Endothelial cell of umbilical vein (primary cell): Measurements from ENCODE around the gene BNC2. TPM values are rescaled to one million over a fixed set of nuclear protein-coding genes. Genes with fewer than 3 reads are reported as not detected.

ENCODE experiments used
- BruUV-seq: library from RNA; stranded (reverse); fragments of 400-500 nt; replicated peaks from 2 replicates; lab custom pipeline; 2021; lab: Mats Ljungman, UMichigan
- CTCF ChIA-PET: fragments of 300-600, 350-600 bp; sonication (Branson Sonifier 250); formaldehyde crosslinking; loops from one replicate; lab custom pipeline; 2021; ENCODE audit warnings: antibody characterized with exemption, inconsistent platforms; lab: Charles Lee
- POLR2A ChIA-PET: fragments of 300-600, 350-600 bp; sonication (Branson Sonifier 250); formaldehyde crosslinking; loops from one replicate; lab custom pipeline; 2021; ENCODE audit warnings: antibody characterized with exemption, inconsistent platforms; lab: Charles Lee
- DNase-seq: peaks from one replicate; pipeline ENCODE4 v3.0.0-alpha.2; 2011; ENCODE audit warnings: low read depth, low spot score
- FAIRE-seq: peaks from 2 replicates; lab custom pipeline; 2011; peaks lifted over from hg19 to GRCh38; lab: Jason Lieb, UNC
- H2AFZ ChIP-seq: 2 replicates; pipeline ENCODE4 v1.6.0; 2012; ENCODE audit warnings: low read depth, low read length, control low read depth, inconsistent platforms
- H3K27ac ChIP-seq: 2 replicates; pipeline ENCODE4 v1.5.1; 2011; ENCODE audit warnings: low read depth, mild to moderate bottlenecking, control low read depth, low read length, moderate library complexity; ENCODE audit not compliant: insufficient read depth
- H3K27me3 ChIP-seq, 2 experiments: 2 replicates each; pipeline versions ENCODE4 v1.6.0 to v1.6.1; 2011; ENCODE audit warnings: low read length in 2 of 2, mixed read lengths in 1 of 2; ENCODE audit not compliant: control insufficient read depth in 2 of 2, insufficient read depth in 2 of 2
- H3K36me3 ChIP-seq, 2 experiments: 2 replicates in 1 of 2; 3 replicates in 1 of 2; pipeline ENCODE4 v1.5.1; 2011; ENCODE audit warnings: low read length in 2 of 2, mild to moderate bottlenecking in 1 of 2, moderate library complexity in 1 of 2; ENCODE audit not compliant: control insufficient read depth in 2 of 2, insufficient read depth in 2 of 2; ENCODE audit errors: extremely low read depth in 1 of 2
- H3K4me1 ChIP-seq: 3 replicates; pipeline ENCODE4 v1.5.1; 2011; ENCODE audit warnings: mild to moderate bottlenecking, low read length; ENCODE audit not compliant: control insufficient read depth, insufficient read depth; ENCODE audit errors: extremely low read depth
- H3K4me2 ChIP-seq: 2 replicates; pipeline ENCODE4 v1.6.1; 2011; ENCODE audit warnings: low read length, control low read depth, mixed read lengths; ENCODE audit not compliant: insufficient read depth
- H3K4me3 ChIP-seq, 3 experiments: fragments of 200-600 bp in 1 of 3; sonication (generic), shearing (Covaris generic) in 1 of 3; replicated peaks in 1 of 3; 2 replicates each; pipeline ENCODE4 v1.5.1; 2011 to 2016; ENCODE audit warnings: control low read depth in 3 of 3, low read length in 3 of 3, mild to moderate bottlenecking in 2 of 3, inconsistent platforms in 1 of 3, low read depth in 1 of 3, moderate library complexity in 1 of 3; ENCODE audit not compliant: insufficient read depth in 1 of 3
- H3K79me2 ChIP-seq: 2 replicates; pipeline ENCODE4 v1.6.0; 2012; ENCODE audit warnings: low read length, inconsistent platforms; ENCODE audit not compliant: control insufficient read depth, insufficient read depth
- H3K9ac ChIP-seq: replicated peaks from 2 replicates; pipeline ENCODE3; 2011; ENCODE audit warnings: low read length, control low read depth; ENCODE audit not compliant: insufficient read depth; ENCODE audit errors: extremely low read depth
- H3K9me1 ChIP-seq: replicated peaks from 3 replicates; pipeline ENCODE4 v1.6.0; 2011; ENCODE audit warnings: mild to moderate bottlenecking, low read length; ENCODE audit not compliant: control insufficient read depth, insufficient read depth; ENCODE audit errors: extremely low read depth
- H3K9me3 ChIP-seq: replicated peaks from 2 replicates; pipeline ENCODE4 v1.5.1; 2012; ENCODE audit warnings: low read length, inconsistent platforms; ENCODE audit not compliant: control insufficient read depth, insufficient read depth
- H4K20me1 ChIP-seq: replicated peaks from 2 replicates; pipeline ENCODE3; 2011; ENCODE audit warnings: mild to moderate bottlenecking, low read length; ENCODE audit not compliant: control insufficient read depth, insufficient read depth; ENCODE audit errors: extremely low read depth
- EZH2 ChIP-seq: IDR thresholded peaks from 2 replicates; pipeline ENCODE4 v1.6.1; 2012; ENCODE audit warnings: borderline replicate concordance, low read depth, mild to moderate bottlenecking, moderate library complexity, low read length, inconsistent platforms; ENCODE audit not compliant: severe bottlenecking
- FOS ChIP-seq: IDR thresholded peaks from 2 replicates; pipeline ENCODE4 v1.6.1; 2011; ENCODE audit warnings: mild to moderate bottlenecking, low read length, moderate library complexity, borderline replicate concordance; ENCODE audit not compliant: insufficient read depth
- GATA2 ChIP-seq: IDR thresholded peaks from 2 replicates; pipeline ENCODE4 v1.7.0; 2011; ENCODE audit warnings: low read depth, mild to moderate bottlenecking, moderate library complexity, mixed read lengths, low read length; ENCODE audit not compliant: insufficient read length, insufficient read depth
- JUN ChIP-seq: IDR thresholded peaks from 2 replicates; pipeline ENCODE4 v1.6.1; 2011; ENCODE audit warnings: borderline replicate concordance, low read depth; ENCODE audit not compliant: insufficient read length, insufficient read depth
- MYC ChIP-seq: IDR thresholded peaks from one replicate; pipeline ENCODE4 v1.6.1; 2011; ENCODE audit warnings: mild to moderate bottlenecking, low read depth, low read length
- POLR2A ChIP-seq: IDR thresholded peaks from 2 replicates; pipeline ENCODE4 v1.6.1; 2012; ENCODE audit warnings: low read depth, mild to moderate bottlenecking, control low read depth, low read length
- POLR2AphosphoS5 ChIP-seq: IDR thresholded peaks from 2 replicates; pipeline ENCODE4 v1.6.1; 2012; ENCODE audit warnings: low read depth, mild to moderate bottlenecking, control low read depth, low read length, moderate library complexity; ENCODE audit not compliant: insufficient read depth
- dilution Hi-C: fragments of 300-500 bp; cut with MboI; formaldehyde crosslinking; loops from one replicate; pipeline ENCODE4 v1.15.0; 2019; ENCODE audit warnings: low sequenced_read_pairs; ENCODE audit not compliant: extremely low pct_ligation_motif_present
- intact Hi-C: fragments of 100-400 bp; cut with micrococcal nuclease; formaldehyde crosslinking; loops from one replicate; pipeline ENCODE4 v1.10.0; 2022
- polyA plus RNA-seq, 4 experiments: library from polyadenylated mRNA; depleted of rRNA in 3 of 4; stranded (reverse) in 3 of 4; unstranded in 1 of 4; fragments of >200 nt; gene quantifications; 2 replicates each; pipeline versions ENCODE4 v1.2.1 to v1.2.3, GENCODE V29; 2011 to 2012; ENCODE audit warnings: missing spikeins in 1 of 4
- total RNA-seq: library from RNA; stranded (reverse); gene quantifications from 2 replicates; pipeline ENCODE4 v1.2.3, GENCODE V29; 2021
- TF ChIP-seq, protein P1 (sequence below): IDR thresholded peaks from 2 replicates; pipeline ENCODE4 v1.6.1; 2011; ENCODE audit not compliant: insufficient read depth, insufficient read length
- TF ChIP-seq, protein P2 (sequence below), 2 donors: IDR thresholded peaks; 1 replicate in 1 of 2; 2 replicates in 1 of 2; pipeline ENCODE4 v1.5.1; 2011; ENCODE audit warnings: low read length in 2 of 2, mild to moderate bottlenecking in 2 of 2, moderate library complexity in 2 of 2, control low read depth in 1 of 2, inconsistent platforms in 1 of 2, low read depth in 1 of 2; ENCODE audit not compliant: insufficient read depth in 1 of 2; ENCODE audit errors: extremely low read depth in 1 of 2

BNC2 gene
- total and polyA plus RNA-seq, 2 donors (not counting 3 experiments of a cell fraction or from before 2014, with no cell fraction given) = 12.1 to 34.3 TPM

DNA sequence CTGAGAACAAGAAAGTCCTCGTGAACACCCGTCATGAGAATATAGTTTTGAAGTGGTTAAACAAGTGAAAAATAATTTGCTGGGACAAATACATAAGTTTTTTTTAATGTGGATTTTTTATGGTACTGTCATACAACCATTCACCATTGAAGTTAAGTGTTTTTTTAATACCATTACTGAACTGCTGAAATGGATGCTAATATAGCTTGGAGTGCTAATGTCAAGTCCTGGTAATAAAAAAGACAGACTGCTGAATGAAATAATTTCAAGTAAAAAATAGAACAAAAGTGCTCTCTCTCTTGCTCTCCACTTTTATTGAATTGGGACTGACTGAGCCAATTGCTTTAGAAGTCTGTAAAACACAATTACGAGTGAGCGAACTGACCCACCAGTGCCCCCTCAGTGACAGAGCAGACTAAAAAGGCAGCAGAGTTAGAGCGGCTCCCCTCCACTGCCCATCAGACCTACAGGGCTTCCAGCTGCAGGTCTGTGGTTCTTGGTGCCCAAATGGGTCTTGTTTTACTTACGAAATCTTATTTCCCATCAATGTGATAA lies 442.5 kb downstream of the BNC2 start:
- CTCF ChIA-PET = interaction anchor here (1.0 kb wide), 1 partner anchor 130 kb away, joined by 3 read pairs; no protein-coding TSS in a partner anchor
- no peak for FAIRE-seq
- dilution Hi-C loops = no loop called here

More for the DNA sequence above, 442.5 kb downstream of the BNC2 start:
- DNase-seq = no peak
- no peak overlapping the region for H3K4me2 ChIP-seq
- TF ChIP-seq, protein P1, sequence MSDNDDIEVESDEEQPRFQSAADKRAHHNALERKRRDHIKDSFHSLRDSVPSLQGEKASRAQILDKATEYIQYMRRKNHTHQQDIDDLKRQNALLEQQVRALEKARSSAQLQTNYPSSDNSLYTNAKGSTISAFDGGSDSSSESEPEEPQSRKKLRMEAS = no peak
- TF ChIP-seq POLR2AphosphoS5 (no peak), EZH2 (no peak), POLR2A (no peak), JUN (no peak), FOS (no peak), MYC (no peak), GATA2 (no peak)
- TF ChIP-seq, protein P2, sequence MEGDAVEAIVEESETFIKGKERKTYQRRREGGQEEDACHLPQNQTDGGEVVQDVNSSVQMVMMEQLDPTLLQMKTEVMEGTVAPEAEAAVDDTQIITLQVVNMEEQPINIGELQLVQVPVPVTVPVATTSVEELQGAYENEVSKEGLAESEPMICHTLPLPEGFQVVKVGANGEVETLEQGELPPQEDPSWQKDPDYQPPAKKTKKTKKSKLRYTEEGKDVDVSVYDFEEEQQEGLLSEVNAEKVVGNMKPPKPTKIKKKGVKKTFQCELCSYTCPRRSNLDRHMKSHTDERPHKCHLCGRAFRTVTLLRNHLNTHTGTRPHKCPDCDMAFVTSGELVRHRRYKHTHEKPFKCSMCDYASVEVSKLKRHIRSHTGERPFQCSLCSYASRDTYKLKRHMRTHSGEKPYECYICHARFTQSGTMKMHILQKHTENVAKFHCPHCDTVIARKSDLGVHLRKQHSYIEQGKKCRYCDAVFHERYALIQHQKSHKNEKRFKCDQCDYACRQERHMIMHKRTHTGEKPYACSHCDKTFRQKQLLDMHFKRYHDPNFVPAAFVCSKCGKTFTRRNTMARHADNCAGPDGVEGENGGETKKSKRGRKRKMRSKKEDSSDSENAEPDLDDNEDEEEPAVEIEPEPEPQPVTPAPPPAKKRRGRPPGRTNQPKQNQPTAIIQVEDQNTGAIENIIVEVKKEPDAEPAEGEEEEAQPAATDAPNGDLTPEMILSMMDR (IDR thresholded peaks at IDR 0.05; ENCODE audit: extremely low read depth in 1 of 2, insufficient read depth in 1 of 2, low read depth in 1 of 2, low read length in 2 of 2) = no peak
- no peaks in the 10 kb centered on the region for H3K4me1 ChIP-seq
- no peaks in the 10 kb centered on the region for H4K20me1 ChIP-seq
- no peaks in the 10 kb centered on the region for H3K79me2 ChIP-seq
- H3K36me3 ChIP-seq = no peaks in the 10 kb centered on the region
- H3K9ac ChIP-seq = no peak overlapping the region
- no peaks in the 10 kb centered on the region for H3K9me3 ChIP-seq
- no peak overlapping the region for H3K27ac ChIP-seq
- no peaks in the 10 kb centered on the region for H3K27me3 ChIP-seq
- no peak overlapping the region for H2AFZ ChIP-seq
- BruUV-seq = no TSS peak
- H3K9me1 ChIP-seq = no peaks in the 10 kb centered on the region
- H3K4me3 ChIP-seq = no peak overlapping the region
- intact Hi-C loops = no loop called here
- POLR2A ChIA-PET = no interaction called here
